RWPE2 (cell line): ENCODE results near the gene RPN1.

Experiments
- ATAC-seq: fragments of 200-7000 bp; cut with Tn5 transposase; 3 replicates; pipeline ENCODE4 v1.9.1; 2021; ENCODE audit warnings: low read depth
- DNase-seq: peaks from one replicate; pipeline ENCODE4 v3.0.0-alpha.2; 2020; ENCODE audit warnings: low spot score
- H3K27ac ChIP-seq: fragments of 450-650 bp; 2 replicates; pipeline ENCODE4 v1.5.1; 2017; ENCODE audit warnings: mild to moderate bottlenecking; ENCODE audit not compliant: poor library complexity, severe bottlenecking
- H3K27me3 ChIP-seq: fragments of 250-450 bp; sonication (Bioruptor Pico); 2 replicates; pipeline ENCODE4 v1.5.1; 2021; ENCODE audit warnings: mild to moderate bottlenecking, moderate library complexity; ENCODE audit not compliant: insufficient read depth, poor library complexity, severe bottlenecking
- H3K36me3 ChIP-seq: fragments of 250-450 bp; sonication (Bioruptor Pico); 2 replicates; pipeline ENCODE4 v1.5.1; 2020; ENCODE audit warnings: low read depth, mild to moderate bottlenecking, moderate library complexity
- H3K4me1 ChIP-seq: fragments of 250-450 bp; sonication (Bioruptor Pico); 2 replicates; pipeline ENCODE4 v1.5.1; 2021; ENCODE audit warnings: mild to moderate bottlenecking, moderate library complexity; ENCODE audit not compliant: insufficient read depth, poor library complexity, severe bottlenecking
- H3K4me3 ChIP-seq: fragments of 250-450 bp; sonication (Bioruptor Pico); 2 replicates; pipeline ENCODE4 v1.5.1; 2021; ENCODE audit warnings: mild to moderate bottlenecking, moderate library complexity; ENCODE audit not compliant: severe bottlenecking
- H3K9me3 ChIP-seq: fragments of 250-450 bp; sonication (Bioruptor Pico); 2 replicates; pipeline ENCODE4 v1.5.1; 2021; ENCODE audit warnings: mild to moderate bottlenecking, moderate library complexity; ENCODE audit not compliant: severe bottlenecking
- CTCF ChIP-seq: fragments of 450-650 bp; IDR thresholded peaks from one replicate; pipeline ENCODE4 v1.5.1; 2017; ENCODE audit warnings: mild to moderate bottlenecking, moderate library complexity; ENCODE audit not compliant: poor library complexity, severe bottlenecking

Gene RPN1

GRCh38 chr3:128576290-128576689, 74.3 kb downstream of the RPN1 start:
- no peak for ATAC-seq
- DNase-seq: no peak
- no peaks in the 10 kb centered on the region for H3K4me1 ChIP-seq
- H3K4me3 ChIP-seq: no peak overlapping the region
- H3K9me3 ChIP-seq: no peaks in the 10 kb centered on the region
- TF ChIP-seq CTCF: no peak
- no peaks in the 10 kb centered on the region for H3K27me3 ChIP-seq
- H3K36me3 ChIP-seq: no peaks in the 10 kb centered on the region
- no peak overlapping the region for H3K27ac ChIP-seq

- DNase-seq (no peak), ATAC-seq (no peak)
- TF ChIP-seq CTCF: no peak
- H3K4me3 ChIP-seq: no peak overlapping the region
- H3K27ac ChIP-seq: no peak overlapping the region
- no peaks in the 10 kb centered on the region for H3K4me1 ChIP-seq
- no peaks in the 10 kb centered on the region for H3K36me3 ChIP-seq
- H3K27me3 ChIP-seq: no peaks in the 10 kb centered on the region
- H3K9me3 ChIP-seq: no peaks in the 10 kb centered on the region
Measured at GRCh38 chr3:128575777-128576176, 74.8 kb downstream of the RPN1 start.

DNA sequence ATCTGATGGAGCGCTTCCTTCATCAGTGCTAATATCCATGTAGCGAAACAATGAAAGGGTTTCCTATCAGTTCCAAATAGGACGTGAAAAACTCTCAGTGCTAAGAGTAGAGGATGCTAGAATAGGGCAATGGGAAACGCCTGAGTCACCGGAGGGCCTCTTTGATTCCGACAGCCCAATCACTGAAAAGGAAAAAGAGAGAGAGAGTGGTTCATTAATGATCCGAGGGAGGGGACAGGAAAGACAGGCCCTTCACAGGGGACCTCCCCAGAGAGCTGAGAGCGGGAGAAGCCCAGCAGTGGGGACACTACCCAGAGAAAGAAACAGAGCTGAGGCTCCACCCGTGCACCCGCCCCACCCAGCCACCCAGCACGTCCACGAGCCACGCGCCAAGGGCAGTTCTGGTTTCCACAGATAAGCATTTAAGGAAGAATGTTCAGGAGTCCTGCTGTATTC, 76.9 kb downstream of the RPN1 start:
- Histone ChIP-seq H3K9me3 (no peaks in the 10 kb centered on the region), H3K4me3 (no peak overlapping the region), H3K36me3 (no peaks in the 10 kb centered on the region), H3K4me1 (no peaks in the 10 kb centered on the region), H3K27me3 (no peaks in the 10 kb centered on the region), H3K27ac (no peak overlapping the region)
- TF ChIP-seq CTCF: no peak
- DNase-seq (no peak), ATAC-seq (no peak)

- no peaks in the 10 kb centered on the region for H3K36me3 ChIP-seq
- no peak for ATAC-seq
- H3K9me3 ChIP-seq: no peaks in the 10 kb centered on the region
- no peak overlapping the region for H3K4me3 ChIP-seq
- no peak for TF ChIP-seq CTCF
- H3K27ac ChIP-seq: no peak overlapping the region
- H3K4me1 ChIP-seq: no peaks in the 10 kb centered on the region
- no peak for DNase-seq
- H3K27me3 ChIP-seq: no peaks in the 10 kb centered on the region
Measured at GRCh38 chr3:128573160-128573559, 77.5 kb downstream of the RPN1 start.

DNA sequence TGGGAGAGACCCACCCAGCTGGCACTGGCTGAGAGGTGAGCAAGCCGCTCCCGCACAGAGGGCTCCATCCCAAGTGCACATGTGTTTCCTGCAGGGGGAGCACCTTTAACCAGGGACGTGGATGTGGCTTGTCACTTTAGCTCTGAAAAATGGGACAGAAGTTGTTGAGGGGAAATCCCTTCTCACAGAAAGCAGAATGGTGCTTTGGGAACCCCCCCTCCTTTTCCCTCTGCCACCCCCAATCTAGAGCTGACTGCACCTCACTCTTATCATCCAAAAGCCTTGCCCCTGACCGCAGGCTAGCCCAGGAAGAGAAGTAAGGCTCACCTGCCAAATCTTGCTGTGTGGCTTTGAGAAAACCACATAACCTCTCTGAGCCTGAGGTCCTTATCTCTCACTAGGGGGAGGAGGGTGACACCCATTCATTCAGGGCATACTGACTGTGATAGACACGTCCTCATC, 77.9 kb downstream of the RPN1 start:
- H3K4me3 ChIP-seq: no peak overlapping the region
- ATAC-seq (peak; percentile 41; the same call in 1 of the 3 replicates), DNase-seq (no peak)
- no peaks in the 10 kb centered on the region for H3K9me3 ChIP-seq
- peak; percentile 15 for TF ChIP-seq CTCF
- H3K36me3 ChIP-seq: no peaks in the 10 kb centered on the region
- H3K27me3 ChIP-seq: no peaks in the 10 kb centered on the region
- H3K4me1 ChIP-seq: no peaks in the 10 kb centered on the region
- H3K27ac ChIP-seq: no peak overlapping the region
